HG03095 (cell line): ENCODE data around the gene SRR.

ENCODE experiments used
- ATAC-seq: cut with Tn5 transposase; IDR thresholded peaks from one replicate; pipeline ENCODE4 v1.9.1; 2021; ENCODE audit warnings: moderate library complexity; ENCODE audit not compliant: unreplicated experiment

SRR gene

GRCh38 chr17:2369551-2370210 lies 65.9 kb downstream of the SRR start:
- ATAC-seq: no peak

GRCh38 chr17:2370211-2370589 lies 66.5 kb downstream of the SRR start:
- ATAC-seq: no peak

GRCh38 chr17:2371183-2372130 lies 67.7 kb downstream of the SRR start:
- ATAC-seq: no peak

- no peak for ATAC-seq
These were observed 68.4 kb downstream of the SRR start for GRCh38 chr17:2372180-2372579.

DNA sequence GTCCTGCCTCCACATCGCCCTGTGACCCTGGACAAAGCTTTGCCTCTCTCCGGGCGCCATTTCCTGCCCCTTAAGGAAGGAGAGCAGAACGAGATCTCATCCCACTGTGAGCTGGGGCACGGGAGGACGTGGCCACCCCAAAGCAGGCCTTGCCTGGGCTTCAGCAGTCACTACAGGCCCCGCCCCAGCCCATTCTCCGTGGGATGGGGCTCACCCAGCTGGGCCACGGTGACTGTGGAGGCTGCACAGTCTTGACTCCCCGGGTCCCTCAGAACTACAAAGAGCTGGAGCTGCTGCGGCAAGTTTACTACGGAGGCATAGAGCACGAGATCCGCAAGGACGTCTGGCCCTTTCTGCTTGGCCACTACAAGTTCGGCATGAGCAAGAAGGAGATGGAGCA lies 68.9 kb downstream of the SRR start:
- no peak for ATAC-seq

DNA sequence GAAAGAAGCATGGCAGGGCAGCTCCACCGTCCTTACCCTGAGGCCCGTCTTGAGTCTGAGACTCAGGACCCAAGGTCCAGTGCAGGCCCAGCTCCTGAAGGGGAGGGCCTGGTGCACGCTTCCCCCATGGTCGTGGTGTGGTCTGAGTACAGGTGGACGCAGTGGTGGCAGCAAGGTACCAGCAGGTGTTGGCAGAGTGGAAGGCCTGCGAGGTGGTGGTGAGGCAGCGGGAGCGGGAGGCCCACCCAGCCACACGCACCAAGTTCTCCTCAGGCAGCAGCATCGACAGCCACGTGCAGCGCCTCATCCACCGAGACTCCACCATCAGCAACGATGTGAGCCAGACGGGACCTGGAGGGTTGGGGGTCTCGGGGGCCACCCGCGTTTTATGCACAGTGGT lies 69.4 kb downstream of the SRR start:
- no peak for ATAC-seq
